Fibroblast of lung (primary cell): Measurements from ENCODE around the gene DRD2.

Experiments used
- CTCF ChIP-seq, 2 donors: IDR thresholded peaks in 1 of 2; conservative IDR thresholded peaks in 1 of 2; 1 replicate in 1 of 2; 2 replicates in 1 of 2; pipeline ENCODE4 v1.5.1; 2011 to 2012; ENCODE audit warnings: low read length in 2 of 2, control low read depth in 1 of 2, inconsistent platforms in 1 of 2, low read depth in 1 of 2, mild to moderate bottlenecking in 1 of 2
- EZH2 ChIP-seq: IDR thresholded peaks from 2 replicates; pipeline ENCODE4 v1.5.1; 2012; ENCODE audit warnings: low read length, control low read depth, mild to moderate bottlenecking; ENCODE audit errors: missing control alignments

GRCh38 chr11:113446112-113446511 lies 29.1 kb downstream of the DRD2 start:
- TF ChIP-seq CTCF (conservative IDR thresholded peaks at IDR 0.05 in 1 of 2, IDR thresholded peaks at IDR 0.05 in 1 of 2; ENCODE audit: low read depth in 1 of 2, low read length in 2 of 2) (no peak), EZH2 (no peak)
